Neural cell (in vitro differentiated cells): ENCODE measurements around the gene POU3F3. TPM values are rescaled to one million over a fixed set of nuclear protein-coding genes. Genes with fewer than 3 reads are reported as not detected.

Experiments
- H2AFZ ChIP-seq: fragments of 200-600, 300-800 bp; sonication (generic), shearing (Covaris generic); 2 replicates; pipeline ENCODE4 v1.6.0; 2014; ENCODE audit warnings: low read depth, mild to moderate bottlenecking, antibody characterized with exemption, low read length, moderate library complexity
- H3F3A ChIP-seq: fragments of 200-600 bp; shearing (Covaris generic); 2 replicates; pipeline ENCODE4 v1.6.1; 2016; ENCODE audit warnings: mild to moderate bottlenecking, moderate library complexity, mixed read lengths, antibody characterized with exemption, low read length; ENCODE audit not compliant: insufficient read depth, poor library complexity, severe bottlenecking
- H3K27ac ChIP-seq: fragments of 200-600, 300-800 bp; sonication (generic), shearing (Covaris generic); 2 replicates; pipeline ENCODE4 v1.5.1; 2014; ENCODE audit warnings: mild to moderate bottlenecking, low read length, moderate library complexity
- H3K27me3 ChIP-seq: fragments of 300-800, 200-600 bp; sonication (generic), shearing (Covaris generic); 2 replicates; pipeline ENCODE4 v1.6.0; 2014; ENCODE audit warnings: mild to moderate bottlenecking, low read depth, low read length, moderate library complexity; ENCODE audit not compliant: insufficient read depth
- H3K36me3 ChIP-seq: fragments of 300-800, 200-600 bp; sonication (generic), shearing (Covaris generic); 2 replicates; pipeline ENCODE4 v1.5.1; 2014; ENCODE audit warnings: mild to moderate bottlenecking, antibody characterized with exemption, low read length, moderate library complexity; ENCODE audit not compliant: insufficient read depth
- H3K4me2 ChIP-seq: fragments of 300-800, 200-600 bp; sonication (generic), shearing (Covaris generic); 2 replicates; pipeline ENCODE4 v1.6.0; 2014; ENCODE audit warnings: mild to moderate bottlenecking, low read length
- H3K4me3 ChIP-seq: fragments of 300-800, 200-600 bp; sonication (generic), shearing (Covaris generic); 2 replicates; pipeline ENCODE4 v1.5.1; 2014; ENCODE audit warnings: mild to moderate bottlenecking, low read length, moderate library complexity
- H3K79me2 ChIP-seq: fragments of 200-600 bp; shearing (Covaris generic); replicated peaks from 2 replicates; pipeline ENCODE4 v1.6.0; 2014; ENCODE audit warnings: mild to moderate bottlenecking, low read length, moderate library complexity; ENCODE audit not compliant: insufficient read depth
- H3K9ac ChIP-seq: fragments of 300-800, 200-600 bp; sonication (generic), shearing (Covaris generic); 2 replicates; pipeline ENCODE4 v1.6.1; 2016; ENCODE audit warnings: mild to moderate bottlenecking, low read length, mixed read lengths
- H3K9me2 ChIP-seq: fragments of 200-600 bp; shearing (Covaris generic); 2 replicates; pipeline ENCODE4 v1.6.1; 2016; ENCODE audit warnings: mild to moderate bottlenecking, low read length, mixed read lengths; ENCODE audit not compliant: insufficient read depth
- H3K9me3 ChIP-seq: fragments of 200-600, 300-800 bp; sonication (generic), shearing (Covaris generic); 2 replicates; pipeline ENCODE4 v1.6.1; 2016; ENCODE audit warnings: mild to moderate bottlenecking, mixed run types, low read length, moderate library complexity, mixed read lengths
- H4K20me1 ChIP-seq: fragments of 200-600 bp; shearing (Covaris generic); 2 replicates; pipeline ENCODE4 v1.6.1; 2016; ENCODE audit warnings: mild to moderate bottlenecking, mixed run types; ENCODE audit not compliant: insufficient read depth
- EP300 ChIP-seq: fragments of 450-650 bp; conservative IDR thresholded peaks from 2 replicates; pipeline ENCODE4 v1.6.1; 2014; ENCODE audit warnings: antibody characterized with exemption, mild to moderate bottlenecking, moderate library complexity; ENCODE audit not compliant: poor library complexity, severe bottlenecking
- EZH2 ChIP-seq: fragments of 200-600, 300-800 bp; shearing (Covaris generic), sonication (generic); IDR thresholded peaks from 2 replicates; pipeline ENCODE4 v1.6.1; 2014; ENCODE audit warnings: antibody characterized with exemption, low read length, borderline replicate concordance, mild to moderate bottlenecking; ENCODE audit not compliant: insufficient read depth, poor library complexity, severe bottlenecking
- MXI1 ChIP-seq: fragments of 450-650 bp; conservative IDR thresholded peaks from 2 replicates; pipeline ENCODE4 v1.6.1; 2014; ENCODE audit warnings: antibody characterized with exemption, mild to moderate bottlenecking; ENCODE audit not compliant: poor library complexity, severe bottlenecking
- POLR2AphosphoS5 ChIP-seq: IDR thresholded peaks from 2 replicates; pipeline ENCODE4 v1.6.1; 2012
- RAD21 ChIP-seq: fragments of 450-650 bp; conservative IDR thresholded peaks from 2 replicates; pipeline ENCODE4 v1.6.1; 2014; ENCODE audit warnings: antibody characterized with exemption, mild to moderate bottlenecking, moderate library complexity
- SMC3 ChIP-seq: fragments of 450-650 bp; conservative IDR thresholded peaks from 2 replicates; pipeline ENCODE4 v1.6.1; 2014; ENCODE audit warnings: antibody characterized with exemption, mild to moderate bottlenecking, moderate library complexity; ENCODE audit not compliant: poor library complexity
- TAF1 ChIP-seq: IDR thresholded peaks from 2 replicates; pipeline ENCODE4 v1.6.1; 2012; ENCODE audit warnings: low read depth
- polyA plus RNA-seq: library from polyadenylated mRNA; depleted of rRNA; stranded (reverse); fragments of >200 nt; gene quantifications from 2 replicates; pipeline ENCODE4 v1.2.3, GENCODE V29; 2014
- TF ChIP-seq, protein P1 (sequence below): IDR thresholded peaks from 2 replicates; pipeline ENCODE4 v1.6.1; 2012; ENCODE audit warnings: borderline replicate concordance
- TF ChIP-seq, protein P2 (sequence below): fragments of 450-650 bp; IDR thresholded peaks from 2 replicates; pipeline ENCODE4 v1.5.1; 2014; ENCODE audit warnings: antibody characterized with exemption, mild to moderate bottlenecking, moderate library complexity; ENCODE audit not compliant: poor library complexity, severe bottlenecking

Gene POU3F3
- polyA plus RNA-seq, 1 donor from 2014 or later = 69.3 TPM

GRCh38 chr2:104841744-104842143, 12.2 kb upstream of the POU3F3 start:
- Histone ChIP-seq H3K4me3 (peak overlapping the region; percentile 79), H3K9me3 (no peaks in the 10 kb centered on the region), H3K9me2 (no peaks in the 10 kb centered on the region), H4K20me1 (no peaks in the 10 kb centered on the region), H3K36me3 (no peaks in the 10 kb centered on the region), H3K27me3 (no peaks in the 10 kb centered on the region), H3F3A (peaks cover 9% of the 10 kb centered on the region), H3K79me2 (peaks cover 96% of the 10 kb centered on the region), H3K27ac (peak overlapping the region; percentile 97), H3K9ac (peak overlapping the region; percentile 96), H2AFZ (no peak overlapping the region), H3K4me2 (peak overlapping the region; percentile 85)
- TF ChIP-seq SMC3 (no peak), EZH2 (no peak), EP300 (no peak), TAF1 (no peak), POLR2AphosphoS5 (no peak), MXI1 (no peak), RAD21 (no peak)
- TF ChIP-seq, protein P1, sequence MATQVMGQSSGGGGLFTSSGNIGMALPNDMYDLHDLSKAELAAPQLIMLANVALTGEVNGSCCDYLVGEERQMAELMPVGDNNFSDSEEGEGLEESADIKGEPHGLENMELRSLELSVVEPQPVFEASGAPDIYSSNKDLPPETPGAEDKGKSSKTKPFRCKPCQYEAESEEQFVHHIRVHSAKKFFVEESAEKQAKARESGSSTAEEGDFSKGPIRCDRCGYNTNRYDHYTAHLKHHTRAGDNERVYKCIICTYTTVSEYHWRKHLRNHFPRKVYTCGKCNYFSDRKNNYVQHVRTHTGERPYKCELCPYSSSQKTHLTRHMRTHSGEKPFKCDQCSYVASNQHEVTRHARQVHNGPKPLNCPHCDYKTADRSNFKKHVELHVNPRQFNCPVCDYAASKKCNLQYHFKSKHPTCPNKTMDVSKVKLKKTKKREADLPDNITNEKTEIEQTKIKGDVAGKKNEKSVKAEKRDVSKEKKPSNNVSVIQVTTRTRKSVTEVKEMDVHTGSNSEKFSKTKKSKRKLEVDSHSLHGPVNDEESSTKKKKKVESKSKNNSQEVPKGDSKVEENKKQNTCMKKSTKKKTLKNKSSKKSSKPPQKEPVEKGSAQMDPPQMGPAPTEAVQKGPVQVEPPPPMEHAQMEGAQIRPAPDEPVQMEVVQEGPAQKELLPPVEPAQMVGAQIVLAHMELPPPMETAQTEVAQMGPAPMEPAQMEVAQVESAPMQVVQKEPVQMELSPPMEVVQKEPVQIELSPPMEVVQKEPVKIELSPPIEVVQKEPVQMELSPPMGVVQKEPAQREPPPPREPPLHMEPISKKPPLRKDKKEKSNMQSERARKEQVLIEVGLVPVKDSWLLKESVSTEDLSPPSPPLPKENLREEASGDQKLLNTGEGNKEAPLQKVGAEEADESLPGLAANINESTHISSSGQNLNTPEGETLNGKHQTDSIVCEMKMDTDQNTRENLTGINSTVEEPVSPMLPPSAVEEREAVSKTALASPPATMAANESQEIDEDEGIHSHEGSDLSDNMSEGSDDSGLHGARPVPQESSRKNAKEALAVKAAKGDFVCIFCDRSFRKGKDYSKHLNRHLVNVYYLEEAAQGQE = no peak
- TF ChIP-seq, protein P2, sequence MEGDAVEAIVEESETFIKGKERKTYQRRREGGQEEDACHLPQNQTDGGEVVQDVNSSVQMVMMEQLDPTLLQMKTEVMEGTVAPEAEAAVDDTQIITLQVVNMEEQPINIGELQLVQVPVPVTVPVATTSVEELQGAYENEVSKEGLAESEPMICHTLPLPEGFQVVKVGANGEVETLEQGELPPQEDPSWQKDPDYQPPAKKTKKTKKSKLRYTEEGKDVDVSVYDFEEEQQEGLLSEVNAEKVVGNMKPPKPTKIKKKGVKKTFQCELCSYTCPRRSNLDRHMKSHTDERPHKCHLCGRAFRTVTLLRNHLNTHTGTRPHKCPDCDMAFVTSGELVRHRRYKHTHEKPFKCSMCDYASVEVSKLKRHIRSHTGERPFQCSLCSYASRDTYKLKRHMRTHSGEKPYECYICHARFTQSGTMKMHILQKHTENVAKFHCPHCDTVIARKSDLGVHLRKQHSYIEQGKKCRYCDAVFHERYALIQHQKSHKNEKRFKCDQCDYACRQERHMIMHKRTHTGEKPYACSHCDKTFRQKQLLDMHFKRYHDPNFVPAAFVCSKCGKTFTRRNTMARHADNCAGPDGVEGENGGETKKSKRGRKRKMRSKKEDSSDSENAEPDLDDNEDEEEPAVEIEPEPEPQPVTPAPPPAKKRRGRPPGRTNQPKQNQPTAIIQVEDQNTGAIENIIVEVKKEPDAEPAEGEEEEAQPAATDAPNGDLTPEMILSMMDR = no peak

- H3K36me3 ChIP-seq = no peaks in the 10 kb centered on the region
- no peaks in the 10 kb centered on the region for H3K9me2 ChIP-seq
- TF ChIP-seq EZH2 (no peak), SMC3 (peak; percentile 38), EP300 (peak; percentile 68), TAF1 (peak; percentile 71), POLR2AphosphoS5 (peak; percentile 65), MXI1 (peak; percentile 28), RAD21 (peak; percentile 28)
- TF ChIP-seq, protein P1 = peak; percentile 89
- TF ChIP-seq, protein P2 = no peak
- peak overlapping the region; percentile 25 for H2AFZ ChIP-seq
- H3K4me3 ChIP-seq = peak overlapping the region; percentile 79
- peak overlapping the region; percentile 97 for H3K27ac ChIP-seq
- H3K9me3 ChIP-seq = no peaks in the 10 kb centered on the region
- no peaks in the 10 kb centered on the region for H3K27me3 ChIP-seq
- no peaks in the 10 kb centered on the region for H4K20me1 ChIP-seq
- H3K79me2 ChIP-seq = peaks cover 95% of the 10 kb centered on the region
- H3K9ac ChIP-seq = peak overlapping the region; percentile 96
- H3F3A ChIP-seq = peaks cover 12% of the 10 kb centered on the region
- H3K4me2 ChIP-seq = peak overlapping the region; percentile 97
These were observed 8.9 kb upstream of the POU3F3 start for GRCh38 chr2:104844807-104845551.
